Omental fat pad (tissue), 4 donors: Measurements from ENCODE around the gene GRIP2. TPM values are rescaled to one million over a fixed set of nuclear protein-coding genes. Genes with fewer than 3 reads are reported as not detected.
A peak's percentile ranks its signal among the peaks of the same experiment; 100 is the strongest.

Experiments used
- ATAC-seq: fragments of 150-250 bp; one replicate; pipeline ENCODE4 v1.9.1; 2016; ENCODE audit warnings: mild to moderate bottlenecking, moderate library complexity; ENCODE audit not compliant: low FRiP score
- DNase-seq: peaks from one replicate; pipeline ENCODE4 v3.0.0-alpha.2; 2019; ENCODE audit warnings: low spot score
- CTCF ChIP-seq, 3 donors: fragments of 450-650 bp; IDR thresholded peaks; one replicate each; pipeline ENCODE4 v1.5.1; 2016 to 2017; ENCODE audit warnings: antibody characterized with exemption in 3 of 3, mild to moderate bottlenecking in 3 of 3, moderate library complexity in 2 of 3
- total RNA-seq, 4 donors: library from RNA; depleted of rRNA; stranded (reverse); fragments of >200 nt; gene quantifications; one replicate each; pipeline ENCODE4 v1.1.0, GENCODE V29; 2016

GRIP2 gene
- total RNA-seq, 4 donors from 2014 or later: 0.69 to 2.6 (median 1.2) TPM

- DNase-seq: no peak
- no peak for ATAC-seq
- no peak for TF ChIP-seq CTCF (IDR thresholded peaks at IDR 0.05)
These were observed 69.7 kb downstream of the GRIP2 start for GRCh38 chr3:14470461-14470860.

GRCh38 chr3:14468621-14468981, 71.5 kb downstream of the GRIP2 start:
- TF ChIP-seq CTCF (IDR thresholded peaks at IDR 0.05): no peak
- DNase-seq: no peak
- no peak for ATAC-seq

GRCh38 chr3:14467814-14468620, 72.1 kb downstream of the GRIP2 start:
- peak in 1 of 3 donors; percentile 97 for TF ChIP-seq CTCF (IDR thresholded peaks at IDR 0.05)
- ATAC-seq: no peak
- DNase-seq: no peak

GRCh38 chr3:14466179-14466903, 73.8 kb downstream of the GRIP2 start:
- TF ChIP-seq CTCF (IDR thresholded peaks at IDR 0.05): no peak
- no peak for DNase-seq
- ATAC-seq: no peak

- TF ChIP-seq CTCF (IDR thresholded peaks at IDR 0.05): no peak
- DNase-seq (no peak), ATAC-seq (no peak)
These were observed 74.7 kb downstream of the GRIP2 start for GRCh38 chr3:14465425-14465824.

GRCh38 chr3:14464521-14464920, 75.6 kb downstream of the GRIP2 start:
- DNase-seq: no peak
- no peak for TF ChIP-seq CTCF (IDR thresholded peaks at IDR 0.05)
- ATAC-seq: no peak

GRCh38 chr3:14464141-14464465, 76.0 kb downstream of the GRIP2 start:
- DNase-seq (no peak), ATAC-seq (no peak)
- no peak for TF ChIP-seq CTCF (IDR thresholded peaks at IDR 0.05)
